T-cell (primary cell): ENCODE measurements around the gene BCL11B. TPM values are rescaled to one million over a fixed set of nuclear protein-coding genes. Genes with fewer than 3 reads are reported as not detected.

ENCODE experiments used
- ATAC-seq, 4 experiments: fragments of 200-7000 bp in 3 of 4; fragments of 150-1000 bp in 1 of 4; cut with Tn5 transposase; replicated peaks in 1 of 4; 1 replicate in 3 of 4; 2 replicates in 1 of 4; pipeline ENCODE4 v1.10.0; 2021; ENCODE audit warnings: moderate library complexity in 3 of 4, mild to moderate bottlenecking in 2 of 4, moderate number of reproducible peaks in 1 of 4
- CTCF ChIA-PET, 2 donors: fragments of 300-600 bp; sonication (Branson Sonifier 250); formaldehyde crosslinking; loops; one replicate each; lab custom pipeline; 2022; ENCODE audit warnings: antibody characterized with exemption in 2 of 2; lab: Charles Lee
- POLR2A ChIA-PET, 2 donors: fragments of 300-600 bp; sonication (Branson Sonifier 250); formaldehyde crosslinking; loops; one replicate each; lab custom pipeline; 2022; ENCODE audit warnings: antibody characterized with exemption in 2 of 2; lab: Charles Lee
- DNase-seq, 35 experiments: peaks; one replicate each; pipeline versions ENCODE4 v3.0.0 to v3.0.0-alpha.2; 2013 to 2023
- H3K27ac ChIP-seq: one replicate; pipeline ENCODE4 v1.5.1; 2013; ENCODE audit warnings: low read length
- H3K27me3 ChIP-seq, 2 experiments: replicated peaks in 1 of 2; 1 replicate in 1 of 2; 2 replicates in 1 of 2; pipeline versions ENCODE4 v1.6.1 to v1.7.0; 2013; ENCODE audit warnings: low read length in 1 of 2, mixed read lengths in 1 of 2; ENCODE audit not compliant: control insufficient read depth in 2 of 2, insufficient read depth in 2 of 2; ENCODE audit errors: extremely low read depth in 1 of 2
- H3K36me3 ChIP-seq, 2 donors: 1 replicate in 1 of 2; 2 replicates in 1 of 2; pipeline versions ENCODE4 v1.6.1 to v1.7.0; 2013; ENCODE audit warnings: low read length in 1 of 2; ENCODE audit not compliant: control insufficient read depth in 2 of 2, insufficient read depth in 1 of 2; ENCODE audit errors: extremely low read depth in 1 of 2
- H3K4me1 ChIP-seq, 2 experiments: 1 replicate in 1 of 2; 2 replicates in 1 of 2; pipeline versions ENCODE4 v1.6.1 to v1.7.0; 2013; ENCODE audit warnings: low read length in 2 of 2, mixed read lengths in 1 of 2; ENCODE audit not compliant: insufficient read depth in 2 of 2, control insufficient read depth in 1 of 2; ENCODE audit errors: extremely low read depth in 1 of 2
- H3K4me3 ChIP-seq, 2 donors: 1 replicate in 1 of 2; 2 replicates in 1 of 2; pipeline versions ENCODE4 v1.5.1 to v1.7.0; 2013; ENCODE audit warnings: mild to moderate bottlenecking in 2 of 2, low read length in 1 of 2, moderate library complexity in 1 of 2; ENCODE audit not compliant: control insufficient read depth in 1 of 2; ENCODE audit errors: extremely low read depth in 1 of 2
- H3K9me3 ChIP-seq: 2 replicates; pipeline ENCODE4 v1.7.0; 2013
- H3K27ac Mint-ChIP-seq, 2 donors: one replicate each; pipeline ENCODE4 v1.8.0; 2020 to 2021; ENCODE audit warnings: mild to moderate bottlenecking in 2 of 2, mixed read lengths in 2 of 2
- H3K27me3 Mint-ChIP-seq, 2 donors: one replicate each; pipeline ENCODE4 v1.8.0; 2021 to 2022; ENCODE audit warnings: mixed read lengths in 2 of 2
- H3K36me3 Mint-ChIP-seq: one replicate; pipeline ENCODE4 v1.8.0; 2021; ENCODE audit warnings: mixed read lengths
- H3K4me1 Mint-ChIP-seq, 3 donors: one replicate each; pipeline ENCODE4 v1.8.0; 2020 to 2022; ENCODE audit warnings: mixed read lengths in 3 of 3, mild to moderate bottlenecking in 1 of 3
- H3K4me3 Mint-ChIP-seq, 3 donors: one replicate each; pipeline ENCODE4 v1.8.0; 2020 to 2022; ENCODE audit warnings: mild to moderate bottlenecking in 3 of 3, mixed read lengths in 3 of 3, moderate library complexity in 3 of 3
- H3K9me3 Mint-ChIP-seq, 3 donors: one replicate each; pipeline ENCODE4 v1.8.0; 2020 to 2022; ENCODE audit warnings: mixed read lengths in 3 of 3
- WGBS: methylation state at CpG from one replicate; pipeline ENCODE4 v1.1.5; 2013; ENCODE audit warnings: missing lambda C conversion rate; ENCODE audit not compliant: insufficient coverage; 5-methylcytosine and 5-hydroxymethylcytosine counted together
- total RNA-seq, 35 experiments: library from RNA in 6 of 35; stranded (reverse) in 6 of 35; fragments of 120-200 nt in 1 of 35; gene quantifications; one replicate each; pipeline versions ENCODE4 v1.2.1 to v1.2.4 and lab custom pipeline; 2013 to 2026

Gene BCL11B
- total RNA-seq, 5 donors from 2014 or later (not counting 1 experiment from before 2014, with no cell fraction given), result 181 to 240 (median 196) TPM

DNA sequence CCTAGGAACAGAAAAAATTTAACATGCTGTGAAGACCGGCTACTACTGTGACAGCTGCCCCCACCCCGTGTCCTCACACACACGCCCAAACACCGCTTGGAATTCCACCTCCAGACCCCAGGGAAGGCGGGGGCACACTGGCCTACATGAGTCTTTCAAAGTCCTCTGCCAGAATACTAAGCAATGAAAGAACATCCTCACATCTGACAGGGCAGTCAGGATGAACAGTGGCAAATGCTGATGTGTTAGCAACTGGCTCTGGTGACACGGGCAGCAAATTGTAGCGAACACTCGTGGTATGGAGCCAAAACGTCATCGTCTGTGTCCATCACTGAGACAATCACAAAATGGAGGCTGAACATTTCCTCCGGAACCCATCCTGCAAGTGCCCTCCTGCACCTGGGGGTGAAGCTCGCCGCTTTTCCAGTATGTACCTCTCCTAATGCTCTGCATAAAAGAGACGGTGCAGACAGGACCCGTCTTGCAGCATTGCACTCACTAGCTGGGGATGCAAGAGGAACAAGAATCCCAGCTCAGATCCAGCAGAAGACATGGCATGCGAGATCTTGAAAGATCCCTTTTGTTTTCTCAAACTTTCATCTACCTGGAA is 94.8 kb downstream of the BCL11B start:
- Histone ChIP-seq H3K27me3 (no peaks in the 10 kb centered on the region), H3K4me1 (peaks cover 33 to 48% of the 10 kb centered on the region in 2 experiments), H3K27ac (no peak overlapping the region), H3K36me3 (peaks cover 20 to 69% of the 10 kb centered on the region in 2 donors), H3K4me3 (no peak overlapping the region), H3K9me3 (no peaks in the 10 kb centered on the region)
- Mint-ChIP-seq H3K9me3 (no peaks in the 10 kb centered on the region), H3K27me3 (no peaks in the 10 kb centered on the region), H3K27ac (peak overlapping the region; percentile 15 to 96), H3K4me1 (peaks cover 47 to 60% (median 53%) of the 10 kb centered on the region in 3 donors), H3K36me3 (peaks cover 53% of the 10 kb centered on the region), H3K4me3 (no peak overlapping the region)
- CTCF ChIA-PET, result no interaction called here
- ATAC-seq, result no peak
- peak in 1 of 35 experiments; percentile 2 for DNase-seq
- 84% methylated on average over 15 of the region's 16 CpGs for WGBS
- POLR2A ChIA-PET, result no interaction called here

DNA sequence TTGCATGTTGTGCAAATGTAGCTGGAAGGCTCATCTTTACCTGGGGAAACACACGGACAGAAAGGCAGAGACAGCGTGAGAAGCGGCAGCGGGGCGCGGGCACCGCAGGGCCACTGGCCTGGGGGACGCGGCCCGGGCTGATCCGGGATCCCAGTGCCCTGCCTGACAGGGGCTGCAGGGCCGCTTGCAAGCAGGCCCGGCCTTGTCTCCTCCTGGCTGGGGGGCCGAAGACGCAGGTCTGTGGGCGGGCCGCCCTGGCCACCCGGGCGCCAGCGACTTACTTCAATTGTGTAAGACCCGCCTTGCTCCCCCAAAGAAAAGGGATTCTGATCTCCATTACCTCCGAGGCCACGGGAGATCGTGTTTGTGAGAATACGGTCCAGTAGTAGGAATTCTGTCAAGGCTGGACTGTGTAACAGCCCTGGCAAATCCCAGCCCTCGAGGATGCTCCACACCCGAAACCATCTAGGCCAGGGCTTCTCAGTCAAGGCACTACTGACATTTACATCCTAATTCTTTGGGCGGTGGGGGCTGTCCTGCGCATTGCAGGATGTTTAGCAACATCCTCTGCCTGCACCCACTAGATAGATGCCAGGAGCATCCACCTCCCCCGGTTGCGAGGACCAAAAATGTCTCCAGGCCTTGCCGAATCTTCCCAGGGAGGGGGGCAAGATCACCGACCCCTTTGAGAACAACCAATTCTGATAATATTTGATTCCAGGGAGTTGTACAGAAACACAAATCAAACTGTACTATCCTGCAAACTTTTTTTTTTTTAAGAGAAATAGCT is 95.6 kb downstream of the BCL11B start:
- Histone ChIP-seq H3K4me1 (peaks cover 25 to 40% of the 10 kb centered on the region in 2 experiments), H3K36me3 (peaks cover 20 to 66% of the 10 kb centered on the region in 2 donors), H3K9me3 (no peaks in the 10 kb centered on the region), H3K27me3 (no peaks in the 10 kb centered on the region), H3K27ac (no peak overlapping the region), H3K4me3 (no peak overlapping the region)
- H3K4me3 Mint-ChIP-seq, result no peak overlapping the region
- no peak for DNase-seq
- H3K9me3 Mint-ChIP-seq, result no peaks in the 10 kb centered on the region
- H3K27me3 Mint-ChIP-seq, result no peaks in the 10 kb centered on the region
- H3K27ac Mint-ChIP-seq, result peak overlapping the region in 1 of 2 donors; percentile 96
- ATAC-seq, result peak in 1 of 4 experiments; percentile 7
- ChIA-PET POLR2A (no interaction called here), CTCF (no interaction called here)
- peaks cover 53% of the 10 kb centered on the region for H3K36me3 Mint-ChIP-seq
- peaks cover 42 to 56% (median 50%) of the 10 kb centered on the region in 3 donors for H3K4me1 Mint-ChIP-seq
- 95% methylated on average over 28 of the region's 33 CpGs for WGBS

GRCh38 chr14:99175331-99176155 is 96.5 kb downstream of the BCL11B start:
- Histone ChIP-seq H3K27me3 (no peaks in the 10 kb centered on the region), H3K27ac (no peak overlapping the region), H3K4me1 (peaks cover 17 to 37% of the 10 kb centered on the region in 2 experiments), H3K4me3 (no peak overlapping the region), H3K9me3 (no peaks in the 10 kb centered on the region), H3K36me3 (peaks cover 20 to 68% of the 10 kb centered on the region in 2 donors)
- no peaks in the 10 kb centered on the region for H3K27me3 Mint-ChIP-seq
- no peak for DNase-seq
- ChIA-PET POLR2A (no interaction called here), CTCF (interaction anchor here in 1 of 2 donors (0.5 kb wide), 1 partner anchor 897 kb away, joined by 3 read pairs; no protein-coding TSS in a partner anchor)
- 98% methylated on average over 80 of the region's 95 CpGs for WGBS
- H3K27ac Mint-ChIP-seq, result no peak overlapping the region
- peaks cover 60% of the 10 kb centered on the region for H3K36me3 Mint-ChIP-seq
- peaks cover 37 to 53% (median 49%) of the 10 kb centered on the region in 3 donors for H3K4me1 Mint-ChIP-seq
- peak in 1 of 4 experiments; percentile 7 for ATAC-seq
- H3K9me3 Mint-ChIP-seq, result no peaks in the 10 kb centered on the region
- H3K4me3 Mint-ChIP-seq, result no peak overlapping the region

DNA sequence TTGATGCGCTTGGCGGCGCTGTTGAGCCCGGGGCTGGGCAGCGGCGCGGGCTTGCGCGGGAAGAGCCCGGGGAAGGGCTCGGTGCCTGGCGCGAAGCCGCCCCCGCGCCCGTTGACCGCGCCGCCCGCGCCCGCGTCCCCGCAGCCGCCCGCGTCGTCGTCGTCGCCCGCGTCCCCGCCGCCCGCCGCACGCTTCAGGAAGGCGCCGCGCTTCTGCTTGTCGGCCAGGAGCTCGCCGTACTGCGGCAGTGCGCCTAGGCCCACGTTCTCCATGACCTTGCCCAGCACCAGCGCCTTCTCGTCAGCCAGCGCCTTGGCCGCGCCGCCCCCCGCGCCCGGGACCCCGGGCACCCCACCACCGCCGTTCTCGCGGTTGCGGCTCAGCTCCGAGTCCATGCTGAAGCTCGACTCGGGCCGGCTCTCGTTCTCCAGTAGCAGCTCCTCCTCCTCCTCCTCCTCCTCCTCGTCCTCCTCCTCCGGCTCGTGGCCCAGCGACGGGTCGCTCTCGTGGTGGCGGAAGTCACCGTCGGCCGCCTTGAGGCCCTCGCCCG is 97.2 kb downstream of the BCL11B start:
- Histone ChIP-seq H3K27ac (no peak overlapping the region), H3K9me3 (no peaks in the 10 kb centered on the region), H3K27me3 (no peaks in the 10 kb centered on the region), H3K36me3 (peaks cover 20 to 68% of the 10 kb centered on the region in 2 donors), H3K4me1 (peaks cover 10 to 33% of the 10 kb centered on the region in 2 experiments), H3K4me3 (no peak overlapping the region)
- WGBS, result 97% methylated on average over 43 of the region's 81 CpGs
- peak in 1 of 4 experiments; percentile 3 for ATAC-seq
- CTCF ChIA-PET, result interaction anchor here in 1 of 2 donors (0.5 kb wide), 1 partner anchor 898 kb away, joined by 3 read pairs; no protein-coding TSS in a partner anchor
- DNase-seq, result no peak
- H3K27me3 Mint-ChIP-seq, result no peaks in the 10 kb centered on the region
- no peak overlapping the region for H3K27ac Mint-ChIP-seq
- H3K4me1 Mint-ChIP-seq, result peaks cover 30 to 46% (median 44%) of the 10 kb centered on the region in 3 donors
- no peak overlapping the region for H3K4me3 Mint-ChIP-seq
- H3K9me3 Mint-ChIP-seq, result no peaks in the 10 kb centered on the region
- peaks cover 59% of the 10 kb centered on the region for H3K36me3 Mint-ChIP-seq
- POLR2A ChIA-PET, result interaction anchor here in 1 of 2 donors (0.6 kb wide), 1 partner anchor 62 kb away, joined by 4 read pairs; no protein-coding TSS in a partner anchor

DNA sequence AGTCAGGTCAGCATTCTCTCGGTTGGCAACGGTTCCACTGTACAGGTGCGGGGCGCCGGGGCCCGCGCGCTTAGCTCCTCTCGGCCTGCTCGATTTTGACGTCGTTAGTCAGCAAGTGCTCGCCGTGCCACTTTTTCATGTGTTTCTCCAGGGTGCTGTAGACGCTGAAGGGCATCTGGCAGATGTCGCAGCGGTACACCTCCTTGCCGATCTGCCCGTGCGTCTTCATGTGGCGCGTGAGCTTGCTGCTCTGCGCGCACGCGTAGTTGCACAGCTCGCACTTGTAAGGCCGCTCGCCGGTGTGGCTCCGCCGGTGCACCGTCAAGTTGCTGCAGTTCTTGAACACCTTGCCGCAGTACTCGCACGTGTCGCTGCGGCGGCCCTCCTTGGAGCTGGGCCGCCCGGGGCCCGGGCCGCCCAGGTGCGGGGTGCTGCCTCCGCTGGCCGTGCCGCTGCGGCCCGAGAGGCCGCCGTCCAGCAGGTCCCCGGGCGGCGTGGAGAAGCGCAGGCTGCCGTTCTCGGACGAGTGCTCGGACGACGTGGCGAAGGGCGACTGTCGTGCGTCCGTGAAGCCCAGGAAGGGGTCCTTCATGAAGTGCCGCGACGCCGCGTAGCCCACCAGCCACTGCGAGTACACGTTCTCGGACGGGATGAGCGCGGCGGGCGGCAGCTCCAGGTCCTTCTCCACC is 97.8 kb downstream of the BCL11B start:
- H3K4me3 Mint-ChIP-seq, result peak overlapping the region in 1 of 3 donors; percentile 29
- ChIA-PET CTCF (no interaction called here), POLR2A (interaction anchor here in 1 of 2 donors (0.5 to 0.6 kb wide), 3 partner anchors 21 to 306 kb away, joined by 3 to 6 read pairs (median 4); partner anchors contain the start of gene SETD3)
- H3K27ac Mint-ChIP-seq, result peak overlapping the region in 1 of 2 donors; percentile 73
- 97% methylated on average over 74 of the region's 79 CpGs for WGBS
- Histone ChIP-seq H3K36me3 (peaks cover 22 to 70% of the 10 kb centered on the region in 2 donors), H3K27ac (no peak overlapping the region), H3K9me3 (no peaks in the 10 kb centered on the region), H3K27me3 (no peaks in the 10 kb centered on the region), H3K4me1 (peaks cover 6 to 29% of the 10 kb centered on the region in 2 experiments), H3K4me3 (no peak overlapping the region)
- no peaks in the 10 kb centered on the region for H3K9me3 Mint-ChIP-seq
- peaks cover 55% of the 10 kb centered on the region for H3K36me3 Mint-ChIP-seq
- DNase-seq (no peak), ATAC-seq (peak in 1 of 4 experiments; percentile 13)
- no peaks in the 10 kb centered on the region for H3K27me3 Mint-ChIP-seq
- H3K4me1 Mint-ChIP-seq, result peaks cover 24 to 41% (median 41%) of the 10 kb centered on the region in 3 donors
